GM12875 (cell line): ENCODE data around the gene FHIP2A.

Experiments used
- H3K4me3 ChIP-seq: one replicate; pipeline ENCODE4 v1.5.1; 2011; ENCODE audit warnings: low read depth, low read length, control low read depth
- TF ChIP-seq, protein P1 (sequence below): IDR thresholded peaks from 2 replicates; pipeline ENCODE4 v1.5.1; 2011; ENCODE audit warnings: low read depth, mild to moderate bottlenecking, control low read depth, inconsistent platforms, low read length, moderate library complexity, borderline replicate concordance; ENCODE audit not compliant: insufficient read depth

The FHIP2A gene

DNA sequence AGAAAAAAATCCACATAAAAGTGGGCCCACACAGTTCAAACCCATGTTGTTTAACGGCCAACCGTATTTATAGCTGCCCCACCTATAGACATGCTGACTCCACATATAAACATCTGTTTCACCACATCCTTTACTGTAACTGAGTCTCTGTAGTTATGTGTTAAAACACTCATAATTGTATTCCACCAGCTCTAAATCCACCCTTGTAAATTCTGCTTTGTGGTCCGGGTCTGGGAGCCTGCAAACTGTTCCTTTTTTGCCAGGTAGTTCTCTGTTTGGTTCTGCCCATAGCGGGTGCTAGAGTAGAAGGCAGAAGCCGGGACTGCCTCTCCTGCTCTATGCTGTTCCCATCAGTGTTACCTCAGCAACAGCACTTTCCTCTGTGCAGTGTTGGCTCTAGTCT is 20.2 kb upstream of the FHIP2A start:
- TF ChIP-seq, protein P1, sequence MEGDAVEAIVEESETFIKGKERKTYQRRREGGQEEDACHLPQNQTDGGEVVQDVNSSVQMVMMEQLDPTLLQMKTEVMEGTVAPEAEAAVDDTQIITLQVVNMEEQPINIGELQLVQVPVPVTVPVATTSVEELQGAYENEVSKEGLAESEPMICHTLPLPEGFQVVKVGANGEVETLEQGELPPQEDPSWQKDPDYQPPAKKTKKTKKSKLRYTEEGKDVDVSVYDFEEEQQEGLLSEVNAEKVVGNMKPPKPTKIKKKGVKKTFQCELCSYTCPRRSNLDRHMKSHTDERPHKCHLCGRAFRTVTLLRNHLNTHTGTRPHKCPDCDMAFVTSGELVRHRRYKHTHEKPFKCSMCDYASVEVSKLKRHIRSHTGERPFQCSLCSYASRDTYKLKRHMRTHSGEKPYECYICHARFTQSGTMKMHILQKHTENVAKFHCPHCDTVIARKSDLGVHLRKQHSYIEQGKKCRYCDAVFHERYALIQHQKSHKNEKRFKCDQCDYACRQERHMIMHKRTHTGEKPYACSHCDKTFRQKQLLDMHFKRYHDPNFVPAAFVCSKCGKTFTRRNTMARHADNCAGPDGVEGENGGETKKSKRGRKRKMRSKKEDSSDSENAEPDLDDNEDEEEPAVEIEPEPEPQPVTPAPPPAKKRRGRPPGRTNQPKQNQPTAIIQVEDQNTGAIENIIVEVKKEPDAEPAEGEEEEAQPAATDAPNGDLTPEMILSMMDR = no peak
- H3K4me3 ChIP-seq = no peak overlapping the region

DNA sequence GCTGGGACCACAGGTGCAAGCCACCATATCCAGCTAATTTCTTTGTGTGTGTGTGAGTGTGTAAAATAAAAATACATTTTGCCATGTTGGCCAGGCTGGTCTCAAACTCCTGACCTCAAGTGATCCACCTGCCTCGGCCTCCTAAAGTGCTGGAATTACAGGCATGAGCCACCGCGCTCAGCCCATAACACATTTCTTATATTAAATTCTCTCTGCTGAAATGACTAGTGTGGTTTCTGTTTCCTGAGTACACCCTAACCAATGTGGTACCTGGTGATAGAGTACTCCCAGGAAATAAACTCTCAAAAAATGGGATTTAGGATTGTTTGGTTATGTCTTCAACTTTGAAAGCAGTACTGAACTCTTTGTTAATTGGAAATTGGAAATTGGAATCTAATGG is 19.4 kb upstream of the FHIP2A start:
- H3K4me3 ChIP-seq = no peak overlapping the region
- TF ChIP-seq, protein P1 = no peak

DNA sequence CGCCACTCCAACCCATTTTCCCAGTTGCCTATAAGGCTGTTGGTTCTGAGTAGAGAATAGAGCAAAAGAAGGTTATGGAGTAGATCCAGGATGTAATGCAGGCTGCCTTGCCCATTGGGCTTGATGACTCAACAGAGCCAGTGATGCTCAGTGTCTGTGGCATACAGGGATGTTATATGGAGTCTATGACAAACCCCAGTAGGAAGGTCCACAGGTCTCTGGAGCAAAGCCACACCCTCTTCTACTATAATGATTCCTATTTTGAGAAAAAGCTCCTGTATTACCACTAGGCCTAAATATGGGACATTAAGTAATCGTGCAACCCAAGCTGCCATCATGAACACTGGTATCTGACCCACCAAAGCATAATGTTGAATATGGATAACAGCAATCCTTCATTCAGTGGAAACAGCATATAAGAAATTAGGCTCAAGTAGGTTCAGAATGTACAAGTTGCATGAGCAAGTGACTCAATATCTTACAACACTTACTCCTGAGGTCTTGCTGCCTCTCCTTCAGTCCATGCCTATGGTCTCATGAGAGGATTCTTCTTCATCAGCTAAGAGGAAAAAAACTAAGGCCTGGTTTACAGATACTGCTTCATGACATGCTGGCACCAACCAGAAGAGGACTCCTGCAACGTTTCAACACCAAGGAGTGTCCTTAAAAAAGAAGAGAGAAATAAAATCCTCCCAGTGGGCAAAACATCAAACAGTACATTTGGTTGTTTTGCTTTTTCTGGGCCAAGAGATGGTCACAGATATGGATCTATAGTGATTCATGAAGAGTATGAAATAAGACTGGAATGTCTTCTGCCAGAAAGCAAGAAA is 14.8 kb upstream of the FHIP2A start:
- no peak overlapping the region for H3K4me3 ChIP-seq
- TF ChIP-seq, protein P1 = no peak

DNA sequence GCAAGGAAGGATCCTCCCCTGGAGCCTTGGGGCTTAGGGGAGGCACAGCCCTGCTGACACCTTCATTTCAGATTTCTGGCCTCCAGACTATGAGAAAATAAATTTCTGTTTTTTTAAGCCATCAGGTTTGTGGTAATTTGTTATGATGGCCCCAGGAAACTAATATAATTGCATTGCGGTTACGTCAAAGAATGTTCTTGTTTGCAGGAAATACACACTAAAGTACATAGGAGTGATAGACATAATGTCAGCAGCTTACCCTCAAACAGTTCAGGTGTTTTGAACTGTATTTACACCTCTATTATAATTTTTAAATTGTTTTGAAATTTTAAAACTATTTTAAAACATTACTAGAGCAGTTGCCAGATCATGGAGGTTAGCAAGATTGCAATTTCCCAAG is 12.6 kb upstream of the FHIP2A start:
- TF ChIP-seq, protein P1 = no peak
- no peak overlapping the region for H3K4me3 ChIP-seq

DNA sequence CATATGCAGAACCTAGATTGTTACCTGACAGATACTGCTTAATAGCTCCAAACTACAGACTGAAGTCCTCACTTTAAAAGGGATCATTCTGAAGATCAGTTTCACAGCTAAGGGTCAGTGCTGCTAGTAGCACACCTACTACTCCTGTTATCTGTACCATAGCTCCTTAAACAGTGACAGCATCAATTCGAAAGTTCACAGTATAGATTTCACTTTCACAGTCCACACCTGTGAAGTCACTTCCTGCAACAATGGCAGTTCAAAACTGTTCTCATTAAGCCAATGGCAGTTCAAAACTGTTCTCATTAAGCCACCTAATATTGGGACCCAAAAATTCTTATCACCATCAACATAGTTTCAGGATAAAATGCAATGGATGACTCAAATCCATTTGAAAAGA is 10.7 kb upstream of the FHIP2A start:
- TF ChIP-seq, protein P1 = no peak
- no peak overlapping the region for H3K4me3 ChIP-seq

DNA sequence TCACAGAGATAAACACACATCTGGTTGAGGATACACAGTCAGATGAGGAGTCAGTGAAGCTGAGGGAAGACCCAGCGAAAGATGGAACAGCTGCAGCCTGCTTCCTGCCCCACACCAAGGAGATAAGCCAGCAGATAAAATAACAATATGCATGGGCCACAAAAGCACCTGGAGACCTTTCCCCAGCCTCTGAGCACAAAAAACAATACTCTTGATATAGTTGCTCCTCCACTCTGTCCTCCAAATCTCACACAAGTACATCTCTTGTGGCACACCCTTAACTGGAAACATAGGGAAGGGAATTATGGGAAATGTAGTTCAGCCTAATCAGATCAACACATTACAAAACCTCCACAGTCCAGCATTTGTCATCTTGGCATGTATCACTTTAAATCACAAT is 9.7 kb upstream of the FHIP2A start:
- TF ChIP-seq, protein P1 = no peak
- no peak overlapping the region for H3K4me3 ChIP-seq

DNA sequence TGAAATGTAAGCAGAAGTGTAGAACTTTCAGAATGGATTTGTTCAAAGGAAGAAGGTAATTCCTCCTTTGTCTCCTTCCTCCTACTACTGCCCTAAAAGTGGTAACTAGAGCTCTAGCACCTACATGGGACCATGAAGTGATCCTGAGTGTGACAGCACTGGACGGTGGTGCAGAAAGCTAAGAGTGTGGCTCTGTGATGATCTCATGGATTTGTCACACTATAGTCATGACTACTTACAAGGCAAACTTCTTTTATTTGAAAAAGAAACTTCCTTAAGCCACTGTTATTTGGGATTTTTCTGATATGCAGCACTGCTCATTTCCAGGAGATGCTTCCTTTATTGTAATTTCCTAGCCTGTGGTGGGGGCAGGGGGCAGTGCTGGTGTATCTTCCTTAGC is 5.8 kb upstream of the FHIP2A start:
- no peak overlapping the region for H3K4me3 ChIP-seq
- TF ChIP-seq, protein P1 = no peak
